Raji (cell line): ENCODE results near the gene ENTPD2.

Experiments
- POLR2A ChIP-seq: IDR thresholded peaks from 2 replicates; pipeline ENCODE4 v1.6.1; 2011; ENCODE audit warnings: low read depth, low read length, control low read depth; ENCODE audit not compliant: insufficient read depth

The ENTPD2 gene

DNA sequence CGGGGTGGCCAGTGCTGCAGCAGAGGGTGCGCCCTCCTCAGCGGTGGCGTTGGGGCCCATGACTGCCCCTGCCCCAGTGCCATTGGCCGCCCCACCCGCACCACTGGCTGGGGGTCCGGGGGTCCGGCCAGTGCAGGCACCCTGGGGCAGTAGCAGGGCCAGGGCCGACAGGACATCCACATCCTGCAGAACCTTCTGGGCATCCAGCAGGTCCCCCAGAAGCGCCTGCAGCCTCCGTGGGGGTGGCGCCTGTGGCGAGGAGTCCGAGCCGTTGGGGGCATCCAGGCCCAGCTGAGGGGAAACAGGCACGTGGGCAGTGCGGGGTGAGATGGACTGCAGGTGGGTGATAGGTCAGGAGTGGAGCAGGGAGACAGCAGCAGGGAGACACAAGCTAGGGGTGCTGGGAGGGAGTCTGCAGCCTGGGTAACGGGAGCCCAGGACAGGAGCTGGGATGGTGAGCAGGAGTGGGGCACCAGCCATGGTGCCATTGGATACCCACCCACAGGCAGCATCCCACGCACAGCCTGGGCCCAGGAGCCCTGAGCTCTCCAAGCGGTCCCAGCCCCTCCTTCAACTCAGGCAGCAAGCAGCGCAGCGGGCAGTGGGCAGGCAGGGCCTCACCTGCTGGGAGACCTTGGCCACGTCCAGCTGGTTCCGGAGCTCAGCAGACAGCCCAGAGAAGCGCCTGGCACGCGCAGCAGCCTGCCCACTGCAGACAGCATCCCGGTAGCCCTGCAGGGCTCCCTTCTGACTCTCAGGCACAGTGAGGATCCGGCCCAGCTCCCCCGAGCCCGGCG, 32.9 kb downstream of the ENTPD2 start:
- TF ChIP-seq POLR2A: no peak

DNA sequence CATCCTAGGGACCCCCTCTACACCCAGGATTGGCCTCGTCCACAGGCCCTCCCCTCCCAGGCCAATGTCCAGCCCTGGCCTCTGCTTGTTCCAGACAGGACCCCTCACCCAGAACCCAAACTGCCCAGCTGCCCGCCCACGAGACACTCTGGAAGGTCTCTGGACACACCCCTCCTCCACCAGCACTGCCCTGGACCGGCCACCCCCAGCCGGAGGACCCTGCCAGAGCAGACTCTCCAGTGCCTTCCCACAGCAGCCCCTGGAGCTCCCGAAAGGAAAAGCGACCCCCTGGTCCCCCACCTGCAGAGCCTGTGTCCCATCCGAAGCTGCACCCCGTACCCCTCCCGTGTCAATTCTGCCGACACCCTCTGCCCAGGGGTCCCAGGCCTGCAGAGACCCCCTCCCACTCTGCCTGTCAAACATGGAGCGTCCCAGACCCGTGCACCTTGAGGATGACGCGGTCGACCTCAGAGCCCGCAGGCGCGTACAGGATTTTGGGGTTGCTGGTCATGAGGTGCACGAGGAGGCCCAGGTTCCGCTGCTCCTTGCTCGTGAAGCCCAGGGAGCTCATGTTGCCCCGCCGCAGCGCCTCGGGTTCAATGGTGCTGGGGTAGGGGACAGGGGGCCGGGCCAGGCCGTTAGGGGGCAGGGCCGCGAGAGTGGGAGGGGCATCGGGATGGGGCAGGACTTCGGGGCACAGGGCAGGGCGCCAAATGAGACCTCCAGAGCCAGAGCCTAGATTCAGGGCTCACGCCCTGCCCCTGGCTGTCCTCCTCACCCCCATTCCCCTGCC, 33.8 kb downstream of the ENTPD2 start:
- no peak for TF ChIP-seq POLR2A

DNA sequence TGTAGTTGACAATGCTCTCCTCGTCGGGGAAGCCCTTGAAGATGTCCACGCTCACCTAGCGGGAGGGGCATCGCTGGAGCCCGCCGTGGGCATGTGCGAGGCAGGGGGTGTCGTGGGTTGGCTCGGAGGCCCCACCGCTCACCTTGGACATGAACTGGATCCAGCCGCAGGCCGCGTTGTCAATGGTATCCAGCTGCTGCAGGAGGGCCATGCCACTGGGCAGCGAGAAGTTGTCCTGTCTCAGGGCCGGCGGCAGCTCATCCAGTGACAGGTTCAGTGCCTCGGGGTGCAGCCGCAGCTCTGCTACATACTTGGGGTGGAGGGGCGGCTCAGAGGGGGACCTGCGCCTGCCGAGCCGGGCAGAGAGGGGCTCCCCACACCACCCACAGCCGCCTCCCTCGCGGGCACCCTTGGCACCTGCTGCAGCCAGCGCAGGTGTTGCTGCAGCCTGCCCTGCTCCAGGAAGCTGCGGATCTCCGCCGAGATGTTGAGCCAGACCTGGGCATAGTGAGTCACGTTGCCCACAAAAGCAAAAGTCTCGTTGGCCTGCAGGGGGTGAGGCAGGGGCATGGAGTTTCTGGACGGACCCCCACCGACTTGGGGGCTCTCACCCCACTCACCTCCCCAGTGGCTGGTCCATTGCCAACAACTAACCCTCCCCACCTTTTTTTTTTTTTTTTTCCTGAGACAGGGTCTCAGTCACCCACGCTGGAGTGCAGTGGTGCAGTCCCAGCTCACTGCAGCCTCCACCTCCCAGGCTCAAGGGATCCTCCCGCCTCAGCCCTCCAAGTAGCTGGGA, 34.9 kb downstream of the ENTPD2 start:
- TF ChIP-seq POLR2A: no peak

- no peak for TF ChIP-seq POLR2A
Measured at GRCh38 chr9:137017791-137018497, 35.9 kb downstream of the ENTPD2 start.

GRCh38 chr9:137017071-137017470, 36.8 kb downstream of the ENTPD2 start:
- TF ChIP-seq POLR2A: no peak

- no peak for TF ChIP-seq POLR2A
Measured at GRCh38 chr9:137016436-137016835, 37.4 kb downstream of the ENTPD2 start.

GRCh38 chr9:137015976-137016375, 37.9 kb downstream of the ENTPD2 start:
- TF ChIP-seq POLR2A: no peak

GRCh38 chr9:137015540-137015930, 38.3 kb downstream of the ENTPD2 start:
- TF ChIP-seq POLR2A: no peak

DNA sequence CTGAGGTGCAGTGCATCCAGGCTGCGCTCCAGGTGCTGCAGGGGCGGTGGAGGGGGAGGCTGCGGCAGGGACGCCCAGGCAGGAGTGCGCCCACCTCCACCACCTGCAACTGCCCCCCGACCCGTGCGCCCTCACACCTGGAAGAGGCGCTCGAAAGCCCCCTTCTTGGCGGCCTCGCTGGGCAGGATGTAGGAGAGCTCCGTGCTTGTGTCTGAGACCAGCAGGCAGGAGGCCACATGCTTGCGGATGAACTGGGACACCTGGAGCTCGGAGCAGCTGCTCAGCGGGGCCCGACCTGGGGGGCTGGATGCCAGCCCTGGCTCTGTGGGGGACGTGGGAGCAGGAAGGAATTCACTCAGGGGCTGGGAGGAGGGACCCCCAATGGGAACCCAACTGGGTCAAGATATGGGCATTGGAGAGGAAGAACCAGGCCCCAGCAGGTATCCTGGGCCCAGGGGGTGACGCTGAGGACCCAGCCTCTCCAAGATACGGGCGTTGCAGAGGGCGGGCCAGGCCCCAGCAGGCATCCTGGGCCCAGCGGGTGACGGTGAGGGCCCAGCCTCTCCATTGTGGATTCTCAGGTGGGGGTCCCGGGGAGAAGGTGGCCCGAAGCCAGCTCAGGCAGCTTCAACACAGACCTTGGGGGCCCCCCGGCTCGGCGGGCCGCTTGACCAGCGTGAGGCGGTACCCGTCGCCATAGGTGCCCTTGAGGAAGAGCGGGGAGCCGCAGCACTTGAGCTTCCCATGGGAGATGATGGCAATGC, 38.9 kb downstream of the ENTPD2 start:
- no peak for TF ChIP-seq POLR2A

DNA sequence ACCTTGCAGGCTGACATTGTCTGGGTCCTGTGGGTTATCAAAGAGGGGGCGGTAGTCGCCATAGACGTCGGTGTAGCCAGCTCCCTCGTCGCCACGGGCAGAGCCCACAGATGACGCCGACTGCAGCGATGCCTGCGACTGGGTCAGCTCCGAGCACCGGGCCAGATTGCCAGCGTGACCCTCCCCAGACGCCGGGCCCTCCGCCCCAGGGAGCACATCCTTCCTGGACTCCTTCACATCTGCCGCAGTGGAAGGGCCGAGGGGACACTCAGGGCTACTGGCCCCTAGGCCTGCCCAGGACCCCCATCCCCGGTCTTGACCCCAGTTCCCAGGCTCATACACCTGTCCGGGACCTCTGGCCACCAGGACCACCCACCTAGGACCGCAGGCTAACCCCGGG, 39.7 kb downstream of the ENTPD2 start:
- no peak for TF ChIP-seq POLR2A

GRCh38 chr9:137013571-137013940, 40.3 kb downstream of the ENTPD2 start:
- no peak for TF ChIP-seq POLR2A

DNA sequence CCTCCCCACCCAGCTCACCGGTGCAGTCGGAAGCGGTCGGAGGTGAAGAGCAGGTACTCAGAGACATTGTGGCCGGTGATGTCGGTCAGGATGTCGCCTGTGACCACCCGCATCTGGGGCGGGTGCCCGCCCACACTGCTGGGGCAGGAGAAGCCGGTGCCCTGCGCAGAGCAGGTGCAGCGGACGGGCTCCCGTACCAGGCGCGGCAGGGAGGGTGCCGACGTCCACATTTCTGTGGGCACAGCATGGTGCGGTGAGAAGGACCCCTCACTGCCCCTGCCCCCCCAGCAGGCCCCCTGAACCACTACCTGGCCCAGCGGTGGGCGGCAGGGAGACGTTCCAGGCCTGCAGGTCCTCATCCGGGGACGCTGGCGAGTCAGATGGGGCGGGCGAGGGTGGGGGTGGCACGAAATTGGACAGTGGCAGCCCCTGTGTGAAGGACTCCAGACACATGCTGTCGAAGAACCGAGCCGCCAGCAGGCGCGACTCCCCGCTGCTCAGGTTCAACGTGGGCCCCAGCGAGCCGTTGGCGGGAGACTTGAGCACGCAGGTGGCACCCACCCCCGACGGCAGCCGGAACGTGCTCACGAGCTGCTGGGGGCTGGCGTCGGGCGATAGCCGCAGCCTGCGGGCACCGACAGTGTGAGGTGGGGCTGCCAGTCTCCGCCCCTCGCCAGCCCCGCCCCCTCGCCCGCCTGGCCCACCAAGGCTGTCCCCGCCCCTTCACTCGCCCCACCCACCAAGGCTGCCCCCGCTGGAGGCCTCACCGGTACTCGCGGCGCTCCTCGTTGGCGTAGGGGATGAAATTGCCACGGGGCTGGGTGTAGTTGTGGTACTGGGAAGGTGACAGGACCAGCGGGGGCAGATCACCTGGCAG, 40.9 kb downstream of the ENTPD2 start:
- TF ChIP-seq POLR2A: no peak
